ENCODE measurements around the gene ST6GALNAC1. TPM values are rescaled to one million over a fixed set of nuclear protein-coding genes. Genes with fewer than 3 reads are reported as not detected.

ST6GALNAC1 gene
- total and polyA plus RNA-seq, 2 of the 13 experiments (the other 11 are each of a cell fraction or from before 2014, with no cell fraction given), result not detected

DNA sequence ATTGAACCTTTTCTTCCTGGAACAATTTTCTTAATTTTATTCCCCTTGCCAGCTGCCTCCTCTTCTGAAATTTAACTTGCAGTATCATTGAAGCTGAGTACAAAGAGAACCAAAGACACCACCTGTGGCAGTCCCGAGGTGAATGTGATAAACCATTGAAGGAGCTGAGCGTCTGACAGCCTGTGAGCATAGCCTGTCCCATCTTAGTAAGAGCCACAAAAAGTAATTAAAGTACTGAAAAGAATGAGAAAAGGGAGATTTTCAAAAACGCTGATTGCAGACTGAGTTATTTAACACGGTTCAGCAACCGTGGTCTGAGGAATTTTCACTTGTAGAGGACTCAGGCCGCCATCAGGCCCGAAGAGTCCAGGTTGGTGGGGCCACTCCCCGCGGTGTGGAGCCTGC lies 27.2 kb upstream of the ST6GALNAC1 start (continued):
- TF ChIP-seq ZFAT (CRISPR knock-in tag; conservative IDR thresholded peaks at IDR 0.05) (no peak), HMG20B (CRISPR knock-in tag; conservative IDR thresholded peaks at IDR 0.05) (no peak), HES4 (CRISPR knock-in tag; IDR thresholded peaks at IDR 0.05; ENCODE audit: borderline replicate concordance) (no peak), SNAPC2 (CRISPR knock-in tag; IDR thresholded peaks at IDR 0.05) (peak; percentile 1; the same call in 1 of the 2 replicates), CREB1 (IDR thresholded peaks at IDR 0.05) (no peak), CREB1 (CRISPR knock-in tag; IDR thresholded peaks at IDR 0.05) (0 out of 2 replicates have a peak, but pooled peaks have one; percentile 23), NR2F2 (IDR thresholded peaks at IDR 0.05; ENCODE audit: borderline replicate concordance, low read depth) (0 out of 2 replicates have a peak, but pooled peaks have one; percentile 25), KLF9 (CRISPR knock-in tag; IDR thresholded peaks at IDR 0.05; ENCODE audit: low read depth) (0 out of 2 replicates have a peak, but pooled peaks have one; percentile 27), ZNF558 (CRISPR knock-in tag; IDR thresholded peaks at IDR 0.05; ENCODE audit: borderline replicate concordance) (peak; percentile 92; the same call in 1 of the 2 replicates), ZSCAN31 (CRISPR knock-in tag; IDR thresholded peaks at IDR 0.05; ENCODE audit: low read depth) (no peak), MXI1 (IDR thresholded peaks at IDR 0.05; ENCODE audit: borderline replicate concordance, low read depth, low read length) (no peak), ZNF333 (CRISPR knock-in tag; IDR thresholded peaks at IDR 0.05; ENCODE audit: borderline replicate concordance) (no peak), ZNF703 (CRISPR knock-in tag; IDR thresholded peaks at IDR 0.05; ENCODE audit: borderline replicate concordance) (no peak), ATF7-NPFF (CRISPR knock-in tag; IDR thresholded peaks at IDR 0.05; ENCODE audit: low read depth) (no peak), ARNTL (CRISPR knock-in tag; IDR thresholded peaks at IDR 0.05) (peak; percentile 50; the same call in 1 of the 2 replicates)
- TF ChIP-seq, protein P1, sequence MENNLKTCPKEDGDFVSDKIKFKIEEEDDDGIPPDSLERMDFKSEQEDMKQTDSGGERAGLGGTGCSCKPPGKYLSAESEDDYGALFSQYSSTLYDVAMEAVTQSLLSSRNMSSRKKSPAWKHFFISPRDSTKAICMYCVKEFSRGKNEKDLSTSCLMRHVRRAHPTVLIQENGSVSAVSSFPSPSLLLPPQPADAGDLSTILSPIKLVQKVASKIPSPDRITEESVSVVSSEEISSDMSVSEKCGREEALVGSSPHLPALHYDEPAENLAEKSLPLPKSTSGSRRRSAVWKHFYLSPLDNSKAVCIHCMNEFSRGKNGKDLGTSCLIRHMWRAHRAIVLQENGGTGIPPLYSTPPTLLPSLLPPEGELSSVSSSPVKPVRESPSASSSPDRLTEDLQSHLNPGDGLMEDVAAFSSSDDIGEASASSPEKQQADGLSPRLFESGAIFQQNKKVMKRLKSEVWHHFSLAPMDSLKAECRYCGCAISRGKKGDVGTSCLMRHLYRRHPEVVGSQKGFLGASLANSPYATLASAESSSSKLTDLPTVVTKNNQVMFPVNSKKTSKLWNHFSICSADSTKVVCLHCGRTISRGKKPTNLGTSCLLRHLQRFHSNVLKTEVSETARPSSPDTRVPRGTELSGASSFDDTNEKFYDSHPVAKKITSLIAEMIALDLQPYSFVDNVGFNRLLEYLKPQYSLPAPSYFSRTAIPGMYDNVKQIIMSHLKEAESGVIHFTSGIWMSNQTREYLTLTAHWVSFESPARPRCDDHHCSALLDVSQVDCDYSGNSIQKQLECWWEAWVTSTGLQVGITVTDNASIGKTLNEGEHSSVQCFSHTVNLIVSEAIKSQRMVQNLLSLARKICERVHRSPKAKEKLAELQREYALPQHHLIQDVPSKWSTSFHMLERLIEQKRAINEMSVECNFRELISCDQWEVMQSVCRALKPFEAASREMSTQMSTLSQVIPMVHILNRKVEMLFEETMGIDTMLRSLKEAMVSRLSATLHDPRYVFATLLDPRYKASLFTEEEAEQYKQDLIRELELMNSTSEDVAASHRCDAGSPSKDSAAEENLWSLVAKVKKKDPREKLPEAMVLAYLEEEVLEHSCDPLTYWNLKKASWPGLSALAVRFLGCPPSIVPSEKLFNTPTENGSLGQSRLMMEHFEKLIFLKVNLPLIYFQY (CRISPR knock-in tag; IDR thresholded peaks at IDR 0.05; ENCODE audit: borderline replicate concordance), result no peak
- TF ChIP-seq, protein P2, sequence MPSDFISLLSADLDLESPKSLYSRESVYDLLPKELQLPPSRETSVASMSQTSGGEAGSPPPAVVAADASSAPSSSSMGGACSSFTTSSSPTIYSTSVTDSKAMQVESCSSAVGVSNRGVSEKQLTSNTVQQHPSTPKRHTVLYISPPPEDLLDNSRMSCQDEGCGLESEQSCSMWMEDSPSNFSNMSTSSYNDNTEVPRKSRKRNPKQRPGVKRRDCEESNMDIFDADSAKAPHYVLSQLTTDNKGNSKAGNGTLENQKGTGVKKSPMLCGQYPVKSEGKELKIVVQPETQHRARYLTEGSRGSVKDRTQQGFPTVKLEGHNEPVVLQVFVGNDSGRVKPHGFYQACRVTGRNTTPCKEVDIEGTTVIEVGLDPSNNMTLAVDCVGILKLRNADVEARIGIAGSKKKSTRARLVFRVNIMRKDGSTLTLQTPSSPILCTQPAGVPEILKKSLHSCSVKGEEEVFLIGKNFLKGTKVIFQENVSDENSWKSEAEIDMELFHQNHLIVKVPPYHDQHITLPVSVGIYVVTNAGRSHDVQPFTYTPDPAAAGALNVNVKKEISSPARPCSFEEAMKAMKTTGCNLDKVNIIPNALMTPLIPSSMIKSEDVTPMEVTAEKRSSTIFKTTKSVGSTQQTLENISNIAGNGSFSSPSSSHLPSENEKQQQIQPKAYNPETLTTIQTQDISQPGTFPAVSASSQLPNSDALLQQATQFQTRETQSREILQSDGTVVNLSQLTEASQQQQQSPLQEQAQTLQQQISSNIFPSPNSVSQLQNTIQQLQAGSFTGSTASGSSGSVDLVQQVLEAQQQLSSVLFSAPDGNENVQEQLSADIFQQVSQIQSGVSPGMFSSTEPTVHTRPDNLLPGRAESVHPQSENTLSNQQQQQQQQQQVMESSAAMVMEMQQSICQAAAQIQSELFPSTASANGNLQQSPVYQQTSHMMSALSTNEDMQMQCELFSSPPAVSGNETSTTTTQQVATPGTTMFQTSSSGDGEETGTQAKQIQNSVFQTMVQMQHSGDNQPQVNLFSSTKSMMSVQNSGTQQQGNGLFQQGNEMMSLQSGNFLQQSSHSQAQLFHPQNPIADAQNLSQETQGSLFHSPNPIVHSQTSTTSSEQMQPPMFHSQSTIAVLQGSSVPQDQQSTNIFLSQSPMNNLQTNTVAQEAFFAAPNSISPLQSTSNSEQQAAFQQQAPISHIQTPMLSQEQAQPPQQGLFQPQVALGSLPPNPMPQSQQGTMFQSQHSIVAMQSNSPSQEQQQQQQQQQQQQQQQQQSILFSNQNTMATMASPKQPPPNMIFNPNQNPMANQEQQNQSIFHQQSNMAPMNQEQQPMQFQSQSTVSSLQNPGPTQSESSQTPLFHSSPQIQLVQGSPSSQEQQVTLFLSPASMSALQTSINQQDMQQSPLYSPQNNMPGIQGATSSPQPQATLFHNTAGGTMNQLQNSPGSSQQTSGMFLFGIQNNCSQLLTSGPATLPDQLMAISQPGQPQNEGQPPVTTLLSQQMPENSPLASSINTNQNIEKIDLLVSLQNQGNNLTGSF (CRISPR knock-in tag; IDR thresholded peaks at IDR 0.05), result no peak
- TF ChIP-seq, protein P3, sequence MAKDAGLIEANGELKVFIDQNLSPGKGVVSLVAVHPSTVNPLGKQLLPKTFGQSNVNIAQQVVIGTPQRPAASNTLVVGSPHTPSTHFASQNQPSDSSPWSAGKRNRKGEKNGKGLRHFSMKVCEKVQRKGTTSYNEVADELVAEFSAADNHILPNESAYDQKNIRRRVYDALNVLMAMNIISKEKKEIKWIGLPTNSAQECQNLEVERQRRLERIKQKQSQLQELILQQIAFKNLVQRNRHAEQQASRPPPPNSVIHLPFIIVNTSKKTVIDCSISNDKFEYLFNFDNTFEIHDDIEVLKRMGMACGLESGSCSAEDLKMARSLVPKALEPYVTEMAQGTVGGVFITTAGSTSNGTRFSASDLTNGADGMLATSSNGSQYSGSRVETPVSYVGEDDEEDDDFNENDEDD (CRISPR knock-in tag; IDR thresholded peaks at IDR 0.05; ENCODE audit: borderline replicate concordance), result no peak
- TF ChIP-seq, protein P4, sequence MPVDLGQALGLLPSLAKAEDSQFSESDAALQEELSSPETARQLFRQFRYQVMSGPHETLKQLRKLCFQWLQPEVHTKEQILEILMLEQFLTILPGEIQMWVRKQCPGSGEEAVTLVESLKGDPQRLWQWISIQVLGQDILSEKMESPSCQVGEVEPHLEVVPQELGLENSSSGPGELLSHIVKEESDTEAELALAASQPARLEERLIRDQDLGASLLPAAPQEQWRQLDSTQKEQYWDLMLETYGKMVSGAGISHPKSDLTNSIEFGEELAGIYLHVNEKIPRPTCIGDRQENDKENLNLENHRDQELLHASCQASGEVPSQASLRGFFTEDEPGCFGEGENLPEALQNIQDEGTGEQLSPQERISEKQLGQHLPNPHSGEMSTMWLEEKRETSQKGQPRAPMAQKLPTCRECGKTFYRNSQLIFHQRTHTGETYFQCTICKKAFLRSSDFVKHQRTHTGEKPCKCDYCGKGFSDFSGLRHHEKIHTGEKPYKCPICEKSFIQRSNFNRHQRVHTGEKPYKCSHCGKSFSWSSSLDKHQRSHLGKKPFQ (CRISPR knock-in tag; IDR thresholded peaks at IDR 0.05; ENCODE audit: insufficient replicate concordance), result no peak

All from HepG2 (cell line).